B cell (primary cell): ENCODE data around the gene DPH7. TPM values are rescaled to one million over a fixed set of nuclear protein-coding genes. Genes with fewer than 3 reads are reported as not detected.

Experiments
- ATAC-seq: fragments of 200-7000 bp; cut with Tn5 transposase; one replicate; pipeline ENCODE4 v1.10.0; 2021; ENCODE audit warnings: low read depth, mild to moderate bottlenecking, moderate number of reproducible peaks, moderate library complexity
- CTCF ChIA-PET: fragments of 350-600 bp; sonication (Branson Sonifier 250); formaldehyde crosslinking; loops from one replicate; lab custom pipeline; 2021; ENCODE audit warnings: antibody characterized with exemption, inconsistent platforms; lab: Charles Lee
- POLR2A ChIA-PET: fragments of 350-600 bp; sonication (Branson Sonifier 250); formaldehyde crosslinking; loops from one replicate; lab custom pipeline; 2021; ENCODE audit warnings: antibody characterized with exemption; lab: Charles Lee
- DNase-seq: peaks from one replicate; pipeline ENCODE4 v3.0.0; 2013
- H2AFZ ChIP-seq: 2 replicates; pipeline ENCODE4 v1.6.1; 2012; ENCODE audit warnings: mild to moderate bottlenecking, low read depth, low read length; ENCODE audit not compliant: insufficient read depth, poor library complexity, severe bottlenecking
- H3K27ac ChIP-seq, 2 donors: 1 replicate in 1 of 2; 2 replicates in 1 of 2; pipeline ENCODE4 v1.5.1; 2012 to 2013; ENCODE audit warnings: low read length in 2 of 2, mild to moderate bottlenecking in 2 of 2, moderate library complexity in 1 of 2
- H3K27me3 ChIP-seq, 4 experiments: fragments of 200-600 bp in 1 of 4; sonication (generic) in 1 of 4; replicated peaks in 1 of 4; 1 replicate in 2 of 4; 2 replicates in 2 of 4; pipeline versions ENCODE4 v1.6.1 to v1.7.0; 2013 to 2016; ENCODE audit warnings: low read length in 3 of 4, mild to moderate bottlenecking in 2 of 4, mixed read lengths in 1 of 4, moderate library complexity in 1 of 4; ENCODE audit not compliant: insufficient read depth in 4 of 4, control insufficient read depth in 3 of 4; ENCODE audit errors: control extremely low read depth in 1 of 4
- H3K36me3 ChIP-seq, 2 experiments: replicated peaks in 1 of 2; 1 replicate in 1 of 2; 2 replicates in 1 of 2; pipeline versions ENCODE4 v1.6.1 to v1.7.1; 2013; ENCODE audit warnings: low read length in 1 of 2; ENCODE audit not compliant: insufficient read depth in 2 of 2, control insufficient read depth in 1 of 2; ENCODE audit errors: control extremely low read depth in 1 of 2, extremely low read depth in 1 of 2
- H3K4me1 ChIP-seq, 2 donors: fragments of 200-600 bp in 1 of 2; sonication (generic) in 1 of 2; 1 replicate in 1 of 2; 2 replicates in 1 of 2; pipeline versions ENCODE4 v1.5.1 to v1.6.1; 2013 to 2017; ENCODE audit warnings: low read length in 2 of 2; ENCODE audit not compliant: control insufficient read depth in 2 of 2, insufficient read depth in 2 of 2
- H3K4me2 ChIP-seq: replicated peaks from 2 replicates; pipeline ENCODE3; 2012; ENCODE audit warnings: mild to moderate bottlenecking, low read depth, low read length; ENCODE audit not compliant: poor library complexity, severe bottlenecking
- H3K4me3 ChIP-seq, 5 experiments: fragments of 200-600 bp in 1 of 5; sonication (generic) in 1 of 5; 1 replicate in 3 of 5; 2 replicates in 2 of 5; pipeline versions ENCODE4 v1.5.1 to v1.7.0; 2011 to 2016; ENCODE audit warnings: low read length in 4 of 5, mild to moderate bottlenecking in 4 of 5, low read depth in 2 of 5, control low read depth in 1 of 5, moderate library complexity in 1 of 5; ENCODE audit not compliant: insufficient read depth in 1 of 5; ENCODE audit errors: control extremely low read depth in 1 of 5, extremely low read depth in 1 of 5
- H3K79me2 ChIP-seq: fragments of 200-600 bp; sonication (generic); one replicate; pipeline ENCODE4 v1.6.0; 2016; ENCODE audit warnings: low read length; ENCODE audit not compliant: control insufficient read depth, insufficient read depth
- H3K9ac ChIP-seq: fragments of 200-600 bp; sonication (generic); 2 replicates; pipeline ENCODE4 v1.6.1; 2017; ENCODE audit warnings: mild to moderate bottlenecking, low read length, moderate library complexity
- H3K9me3 ChIP-seq, 3 donors: one replicate each; pipeline versions ENCODE4 v1.6.1 to v1.7.1; 2013; ENCODE audit warnings: low read length in 2 of 3; ENCODE audit not compliant: control insufficient read depth in 2 of 3, insufficient read depth in 1 of 3; ENCODE audit errors: control extremely low read depth in 1 of 3
- H4K20me1 ChIP-seq: 2 replicates; pipeline ENCODE4 v1.6.0; 2012; ENCODE audit warnings: mild to moderate bottlenecking, low read length; ENCODE audit not compliant: insufficient read depth, control insufficient read depth, poor library complexity, severe bottlenecking
- H3K27ac Mint-ChIP-seq: one replicate; pipeline ENCODE4 v1.8.0; 2021; ENCODE audit warnings: mixed read lengths
- H3K27me3 Mint-ChIP-seq: one replicate; pipeline ENCODE4 v1.8.0; 2021; ENCODE audit warnings: mixed read lengths
- H3K4me1 Mint-ChIP-seq: one replicate; pipeline ENCODE4 v1.8.0; 2021; ENCODE audit warnings: mixed read lengths
- H3K4me3 Mint-ChIP-seq: one replicate; pipeline ENCODE4 v1.8.0; 2021; ENCODE audit warnings: mixed read lengths
- H3K9me3 Mint-ChIP-seq: one replicate; pipeline ENCODE4 v1.8.0; 2022; ENCODE audit warnings: mixed read lengths; ENCODE audit not compliant: insufficient read depth
- CTCF ChIP-seq: fragments of 200-600 bp; IDR thresholded peaks from one replicate; pipeline ENCODE4 v1.8.0; 2022; ENCODE audit warnings: antibody characterized with exemption, mild to moderate bottlenecking
- EZH2 ChIP-seq: IDR thresholded peaks from 2 replicates; pipeline ENCODE4 v1.6.1; 2012; ENCODE audit warnings: borderline replicate concordance, low read depth, mild to moderate bottlenecking, moderate library complexity, low read length; ENCODE audit not compliant: insufficient read depth, poor library complexity, severe bottlenecking
- WGBS: methylation state at CpG from one replicate; pipeline ENCODE4 v1.1.5; 2013; ENCODE audit warnings: missing lambda C conversion rate; ENCODE audit not compliant: insufficient coverage; 5-methylcytosine and 5-hydroxymethylcytosine counted together
- intact Hi-C: fragments of 100-400 bp; cut with micrococcal nuclease; formaldehyde crosslinking; loops from one replicate; pipeline ENCODE4 v1.10.0; 2022
- polyA plus RNA-seq: library from polyadenylated mRNA; depleted of rRNA; stranded (reverse); fragments of >200 nt; gene quantifications from 2 replicates; pipeline ENCODE4 v1.2.3, GENCODE V29; 2012
- total RNA-seq, 2 donors: library from RNA; stranded (reverse); fragments of 120-200 nt in 1 of 2; gene quantifications; 1 replicate in 1 of 2; 2 replicates in 1 of 2; pipeline versions ENCODE4 v1.2.3 to v1.2.4, GENCODE V29; 2013 to 2022

Gene DPH7
- total and polyA plus RNA-seq, 2 donors (not counting 1 experiment from before 2014, with no cell fraction given) = 64.7 to 93.8 TPM

- H3K9me3 Mint-ChIP-seq = no peaks in the 10 kb centered on the region
- no peak overlapping the region for H3K27ac Mint-ChIP-seq
- no peak overlapping the region for H3K4me3 Mint-ChIP-seq
- TF ChIP-seq CTCF (no peak), EZH2 (no peak)
- H3K4me1 ChIP-seq = peaks cover 9 to 15% of the 10 kb centered on the region in 2 donors
- H3K27me3 Mint-ChIP-seq = no peaks in the 10 kb centered on the region
- 98% methylated on average over 14 of the region's 14 CpGs for WGBS
- H3K4me1 Mint-ChIP-seq = peaks cover 12% of the 10 kb centered on the region
- ATAC-seq (no peak), DNase-seq (no peak)
- H2AFZ ChIP-seq = no peak overlapping the region
- H3K27me3 ChIP-seq = no peaks in the 10 kb centered on the region
- no peak overlapping the region for H3K4me3 ChIP-seq
- no peak overlapping the region for H3K4me2 ChIP-seq
- H3K27ac ChIP-seq = no peak overlapping the region
- POLR2A ChIA-PET = no interaction called here
- CTCF ChIA-PET = no interaction called here
- H3K79me2 ChIP-seq = peaks cover 13% of the 10 kb centered on the region
- peaks cover 5% of the 10 kb centered on the region for H4K20me1 ChIP-seq
- intact Hi-C loops = no loop called here
- H3K9ac ChIP-seq = no peak overlapping the region
- peaks cover 0 to 41% of the 10 kb centered on the region in 2 experiments for H3K36me3 ChIP-seq
- H3K9me3 ChIP-seq = no peaks in the 10 kb centered on the region
These were observed 8.1 kb upstream of the DPH7 start for GRCh38 chr9:137586854-137587253.

GRCh38 chr9:137583957-137584356 lies 5.2 kb upstream of the DPH7 start:
- no peaks in the 10 kb centered on the region for H3K27me3 ChIP-seq
- no peaks in the 10 kb centered on the region for H3K27me3 Mint-ChIP-seq
- no peak overlapping the region for H3K27ac Mint-ChIP-seq
- H4K20me1 ChIP-seq = peaks cover 3% of the 10 kb centered on the region
- DNase-seq (no peak), ATAC-seq (no peak)
- 96% methylated on average over 7 of the region's 8 CpGs for WGBS
- peaks cover 5% of the 10 kb centered on the region for H3K4me1 Mint-ChIP-seq
- H3K4me2 ChIP-seq = no peak overlapping the region
- no peak overlapping the region for H3K9ac ChIP-seq
- intact Hi-C loops = no loop called here
- H3K79me2 ChIP-seq = peaks cover 10% of the 10 kb centered on the region
- H3K9me3 Mint-ChIP-seq = no peaks in the 10 kb centered on the region
- peaks cover 0 to 44% of the 10 kb centered on the region in 2 experiments for H3K36me3 ChIP-seq
- no peak overlapping the region for H3K4me3 Mint-ChIP-seq
- ChIA-PET CTCF (no interaction called here), POLR2A (no interaction called here)
- H3K4me3 ChIP-seq = no peak overlapping the region
- H3K9me3 ChIP-seq = no peaks in the 10 kb centered on the region
- no peak for TF ChIP-seq EZH2
- TF ChIP-seq CTCF = no peak
- H2AFZ ChIP-seq = no peak overlapping the region
- peaks cover 4 to 5% of the 10 kb centered on the region in 2 donors for H3K4me1 ChIP-seq
- H3K27ac ChIP-seq = no peak overlapping the region
